ENCODE results near the gene INPPL1.
"Not testable (repeated sequence)": the region's sequence is repeated elsewhere in the genome, so short reads cannot be mapped to it uniquely, and the experiment has no call there.

Gene INPPL1

DNA sequence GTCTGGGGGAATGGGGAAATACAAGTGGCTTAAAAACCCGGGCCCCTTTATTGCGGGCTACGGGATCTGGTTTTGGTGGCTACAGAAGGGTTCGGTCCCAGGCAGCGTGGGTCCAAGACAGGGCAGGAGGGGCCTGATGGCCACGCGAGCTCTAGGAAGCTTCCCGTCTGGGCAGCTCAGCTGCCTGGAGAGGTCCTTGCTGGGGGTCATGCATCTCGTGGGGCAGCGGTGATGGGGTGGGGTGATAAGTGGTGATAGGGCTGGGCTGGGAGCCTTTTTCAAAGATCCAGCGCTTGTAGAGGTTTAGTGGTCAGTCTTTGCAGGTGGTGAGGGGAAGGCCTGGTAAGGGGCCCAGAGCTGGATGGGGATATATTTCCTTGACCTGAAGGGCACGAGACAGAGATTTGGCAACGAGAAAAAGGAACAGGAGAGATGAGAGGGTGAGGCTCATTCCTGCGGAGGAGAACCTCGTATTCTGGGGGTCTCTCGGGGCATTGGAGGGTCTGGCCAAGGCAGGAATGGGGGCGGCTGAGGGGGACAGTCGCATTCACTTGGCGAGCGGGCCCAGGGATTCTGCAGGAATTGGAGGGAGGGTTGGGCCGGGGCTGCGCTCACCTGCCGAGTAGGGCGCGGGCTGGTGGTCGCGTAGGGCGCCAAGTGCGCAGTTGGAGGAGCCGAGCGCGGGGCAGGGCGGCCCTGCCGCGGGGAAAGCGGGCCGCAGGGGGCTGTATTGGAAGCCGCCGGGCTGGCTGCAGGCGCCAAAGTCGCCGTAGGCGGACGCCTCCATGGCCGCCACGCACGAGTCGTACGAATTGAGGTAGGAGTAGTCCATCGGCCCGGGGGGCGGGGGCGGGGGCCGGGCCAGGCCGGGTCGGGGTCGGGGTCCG, 18.8 kb downstream of the INPPL1 start:
- no peak for DNase-seq (ENCODE audit: low spot score)

GRCh38 chr11:72244060-72244360, 19.4 kb downstream of the INPPL1 start, which contains the start of gene PHOX2A:
Gene PHOX2A, minus strand, starts transcription at chr11:72244176. Its CDS starts 172 bp downstream, at chr11:72244004.
- DNase-seq (ENCODE audit: low spot score), result no peak

- DNase-seq (ENCODE audit: low spot score), result no peak
These were observed 20.0 kb downstream of the INPPL1 start for GRCh38 chr11:72244361-72245262.

DNA sequence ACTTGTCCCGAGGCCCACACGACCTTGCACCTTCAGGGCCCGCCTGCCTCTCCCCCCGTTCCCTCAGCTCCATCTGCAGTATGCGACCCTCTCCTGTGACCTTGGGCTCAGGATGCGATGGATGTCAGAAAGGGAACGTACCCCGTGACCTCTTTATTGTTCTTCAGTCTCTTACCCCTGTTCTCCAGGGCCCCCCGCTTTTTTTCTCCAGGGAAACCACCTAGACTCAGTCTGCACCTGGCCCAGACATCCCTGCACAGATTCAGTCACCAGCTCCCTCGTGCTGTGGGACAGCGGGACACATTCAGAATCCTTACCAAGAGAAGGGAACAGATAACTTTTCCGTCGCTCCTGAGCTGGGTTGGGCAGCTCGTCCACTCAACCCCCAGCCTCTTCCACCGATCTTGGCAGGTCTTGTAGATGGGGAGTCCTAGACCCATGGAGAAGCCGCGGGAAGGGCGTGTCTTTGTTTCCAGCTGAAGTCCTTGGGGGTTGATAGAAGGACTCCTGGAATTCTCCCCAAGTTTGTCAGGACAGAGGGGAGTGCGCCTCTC, 20.8 kb downstream of the INPPL1 start:
- DNase-seq (ENCODE audit: low spot score), result no peak

- DNase-seq (ENCODE audit: low spot score), result no peak
These were observed 23.0 kb downstream of the INPPL1 start for GRCh38 chr11:72247584-72247983.

DNA sequence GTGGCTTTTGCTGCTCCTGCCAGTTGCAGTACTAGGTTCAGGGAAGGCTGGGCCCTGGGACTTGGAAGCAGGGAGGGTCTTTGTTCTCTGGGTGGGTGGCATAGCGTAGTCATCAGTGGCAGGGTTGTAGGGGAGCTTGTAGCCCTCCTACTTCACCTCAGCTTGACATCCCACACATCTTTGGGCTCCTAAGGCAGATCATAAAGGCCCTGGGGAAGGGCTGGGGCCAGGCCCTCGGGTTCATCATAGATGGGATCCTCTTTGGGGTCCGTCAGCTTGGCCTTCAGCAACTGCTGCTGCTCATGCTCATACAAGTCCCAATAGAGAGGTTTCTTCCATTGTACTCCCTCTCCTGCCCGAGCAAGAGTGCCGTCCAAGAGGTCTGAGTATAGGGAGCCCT, 25.4 kb downstream of the INPPL1 start:
- DNase-seq (ENCODE audit: low spot score), result no peak

GRCh38 chr11:72250661-72251464, 26.3 kb downstream of the INPPL1 start:
- DNase-seq (ENCODE audit: low spot score), result no peak

GRCh38 chr11:72251614-72252013, 27.0 kb downstream of the INPPL1 start:
- no peak for DNase-seq (ENCODE audit: low spot score)

DNA sequence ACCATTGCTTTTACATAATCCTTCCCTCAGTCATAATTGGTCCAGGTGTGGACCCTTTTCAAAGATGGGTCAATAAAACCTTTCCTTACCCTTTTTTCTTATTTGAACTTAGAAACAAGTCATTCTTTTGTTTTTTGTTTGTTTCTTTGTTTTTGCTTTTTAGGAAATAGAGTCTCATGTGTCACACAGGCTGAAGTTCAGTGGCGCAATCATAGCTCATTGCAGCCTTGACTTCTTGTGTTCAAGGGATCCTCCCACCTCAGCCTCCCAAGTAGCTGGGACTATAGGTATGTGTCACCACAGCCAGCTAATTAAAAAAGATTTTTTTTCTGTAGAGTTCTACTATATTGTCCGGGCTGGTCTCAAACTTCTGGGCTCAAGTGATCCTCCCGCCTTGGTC, 28.8 kb downstream of the INPPL1 start:
- DNase-seq (ENCODE audit: low spot score), result no peak

DNA sequence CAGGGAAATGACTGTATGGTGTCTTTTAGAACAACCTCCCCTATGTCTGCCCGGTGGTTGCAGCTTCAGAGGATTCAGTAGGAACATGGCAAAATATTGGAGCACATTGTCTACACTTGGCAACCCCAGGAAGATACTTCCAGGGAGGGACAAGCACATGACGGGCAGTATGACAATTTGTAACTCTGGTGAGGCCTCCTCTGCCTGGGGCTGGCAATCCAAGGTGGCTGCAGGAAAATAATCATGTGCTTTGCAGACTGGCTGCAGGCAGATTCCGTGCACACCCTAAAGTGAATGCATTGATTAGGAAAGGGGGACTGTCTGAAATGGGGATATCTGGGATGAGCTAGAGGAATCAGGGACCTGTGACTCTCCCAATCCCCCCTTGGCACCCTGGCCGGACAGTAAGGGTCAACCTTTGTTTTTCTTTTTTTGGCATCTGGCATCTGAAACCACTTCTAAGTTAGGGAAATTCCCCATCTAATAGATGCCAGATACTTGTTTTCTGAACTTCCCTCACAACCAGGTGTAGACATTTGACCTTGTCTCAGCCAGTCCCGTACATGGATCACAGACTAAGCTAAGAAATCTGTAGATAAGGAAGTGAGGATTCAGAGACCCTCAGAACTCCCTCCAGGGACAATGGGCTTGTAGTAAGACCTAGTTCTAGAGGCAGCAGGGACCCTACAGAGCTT, 29.9 kb downstream of the INPPL1 start:
- no peak for DNase-seq (ENCODE audit: low spot score)

GRCh38 chr11:72257570-72257969, 33.0 kb downstream of the INPPL1 start:
- no peak for DNase-seq (ENCODE audit: low spot score)

DNA sequence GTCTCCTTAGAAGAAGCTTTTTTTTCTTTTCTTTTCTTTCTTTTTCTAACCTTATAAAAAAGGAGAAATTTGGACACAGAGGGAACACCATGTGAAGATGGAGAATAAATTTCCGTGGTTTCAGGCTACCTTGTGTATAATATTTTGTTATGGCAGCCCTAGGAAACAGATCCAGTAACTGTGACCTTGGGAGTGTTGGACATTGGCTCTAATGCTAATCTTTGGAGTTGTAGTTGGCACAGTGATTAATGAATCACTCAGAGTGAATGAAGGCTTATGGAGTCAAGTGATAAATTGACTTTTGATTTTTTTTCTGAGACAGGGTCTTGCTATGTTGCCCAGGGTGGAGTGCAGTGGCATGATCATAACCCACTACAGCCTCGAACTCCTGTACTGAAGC, 34.9 kb downstream of the INPPL1 start:
- no peak for DNase-seq (ENCODE audit: low spot score)

DNA sequence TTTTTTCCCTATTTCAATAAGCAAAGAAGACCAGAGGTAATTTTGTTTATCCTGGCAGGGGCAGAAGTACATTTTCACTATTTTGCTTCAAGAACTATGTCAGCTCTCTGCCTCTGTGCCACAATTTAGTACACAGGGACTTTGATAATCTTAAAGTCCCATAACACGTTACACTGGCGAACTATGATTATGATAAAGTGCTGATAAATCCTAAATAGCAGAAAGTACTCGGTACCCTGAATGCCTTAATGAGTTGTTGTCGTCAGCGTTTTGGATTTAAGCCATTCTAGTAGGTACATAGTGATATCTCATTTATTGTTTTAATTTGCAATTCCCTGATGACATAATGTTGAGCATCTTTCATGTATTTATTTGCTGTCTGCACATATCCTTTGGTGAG, 36.0 kb downstream of the INPPL1 start:
- DNase-seq (ENCODE audit: low spot score), result no peak

GRCh38 chr11:72263361-72263760, 38.8 kb downstream of the INPPL1 start:
- no peak for DNase-seq (ENCODE audit: low spot score)

DNA sequence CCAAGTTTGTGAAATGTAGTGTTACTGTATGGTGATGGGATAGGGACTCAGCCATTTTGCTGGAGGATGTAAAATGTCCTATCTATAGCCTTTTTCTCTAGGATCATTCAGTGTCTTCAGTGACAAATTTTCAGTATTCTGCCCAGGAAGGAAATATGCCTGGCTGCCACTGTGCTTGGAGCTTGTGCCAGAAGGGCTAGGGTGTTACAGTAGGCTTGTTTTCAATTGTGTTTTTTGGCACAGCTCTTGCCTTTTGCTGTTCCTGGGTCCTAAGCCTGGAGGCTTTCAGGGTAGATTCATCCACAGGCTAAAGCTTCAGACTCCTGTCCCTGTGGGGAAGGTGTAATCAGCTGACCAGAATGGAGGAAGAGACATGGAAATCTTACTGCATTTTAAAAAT, 41.4 kb downstream of the INPPL1 start:
- no peak for DNase-seq (ENCODE audit: low spot score)

GRCh38 chr11:72266960-72267359, 42.4 kb downstream of the INPPL1 start:
- not testable (repeated sequence) for DNase-seq (ENCODE audit: low spot score)

- DNase-seq (ENCODE audit: low spot score), result no peak
These were observed 43.5 kb downstream of the INPPL1 start for GRCh38 chr11:72267956-72268617.

DNA sequence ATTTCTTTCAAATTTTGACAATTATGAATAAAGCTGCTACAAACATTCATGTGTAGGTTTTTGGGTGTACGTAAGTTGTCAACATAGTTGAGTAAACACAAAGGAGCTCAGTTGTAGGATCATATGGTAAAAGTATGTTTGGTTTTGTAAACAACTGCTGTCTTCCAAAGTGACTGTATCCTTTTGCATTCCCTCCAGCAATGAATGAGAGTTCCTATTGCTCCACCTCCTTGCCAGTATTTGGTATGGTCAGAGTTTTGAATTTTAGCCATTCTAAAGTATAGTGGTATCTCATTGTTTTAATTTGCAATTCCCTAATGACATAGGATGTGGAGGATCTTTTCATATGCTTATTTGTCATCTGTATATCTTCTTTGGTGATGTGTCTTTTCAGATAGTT, 47.4 kb downstream of the INPPL1 start:
- no peak for DNase-seq (ENCODE audit: low spot score)

- DNase-seq (ENCODE audit: low spot score), result no peak
These were observed 49.9 kb downstream of the INPPL1 start for GRCh38 chr11:72274435-72274834.

DNA sequence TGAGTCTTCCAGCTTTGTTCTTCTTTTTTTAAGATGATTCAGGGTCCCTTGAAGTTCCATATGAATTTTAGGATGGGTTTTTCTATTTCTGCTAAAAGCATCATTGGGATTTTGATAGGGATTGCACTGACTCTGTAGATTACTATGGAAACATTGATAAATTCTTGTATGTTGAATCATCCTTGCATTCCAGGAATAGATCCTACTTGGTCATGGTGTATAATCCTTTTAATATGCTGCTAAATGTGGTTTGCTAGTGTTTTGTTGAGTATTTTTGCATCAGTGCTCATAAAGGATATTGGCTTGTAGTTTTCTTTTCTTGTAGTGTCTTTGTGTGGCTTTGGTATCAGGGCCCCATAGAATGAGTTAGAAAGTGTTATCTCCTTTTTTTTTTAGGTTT, 54.3 kb downstream of the INPPL1 start:
- no peak for DNase-seq (ENCODE audit: low spot score)

GRCh38 chr11:72280037-72280436, 55.5 kb downstream of the INPPL1 start:
- DNase-seq (ENCODE audit: low spot score), result no peak

Measured in putamen (tissue), 1 donor.